SU-DHL-6 (cell line): ENCODE data around the gene C19orf38.

Experiments
- H2AFZ ChIP-seq: fragments of 200-600 bp; sonication (generic); 2 replicates; pipeline ENCODE4 v1.6.1; 2014; ENCODE audit warnings: low read depth, mild to moderate bottlenecking, moderate library complexity, mixed read lengths, antibody characterized with exemption, low read length; ENCODE audit not compliant: severe bottlenecking
- H3F3A ChIP-seq: fragments of 200-600 bp; shearing (Covaris generic); 2 replicates; pipeline ENCODE4 v1.6.0; 2016; ENCODE audit warnings: antibody characterized with exemption, mild to moderate bottlenecking; ENCODE audit not compliant: insufficient read depth
- H3K27ac ChIP-seq: fragments of 200-600 bp; sonication (generic); 2 replicates; pipeline ENCODE4 v1.5.1; 2016; ENCODE audit warnings: low read depth, mild to moderate bottlenecking, low read length, moderate library complexity, mixed read lengths
- H3K27me3 ChIP-seq: fragments of 200-600 bp; sonication (generic), shearing (Covaris generic); 2 replicates; pipeline ENCODE4 v1.6.0; 2014; ENCODE audit warnings: mild to moderate bottlenecking, low read length
- H3K36me3 ChIP-seq: fragments of 200-600 bp; sonication (generic); 2 replicates; pipeline ENCODE4 v1.6.1; 2014; ENCODE audit warnings: mild to moderate bottlenecking, low read length, mixed read lengths
- H3K4me2 ChIP-seq: fragments of 300-600, 200-600 bp; shearing (Covaris generic), sonication (generic); 2 replicates; pipeline ENCODE4 v1.6.0; 2014; ENCODE audit warnings: low read length, low read depth, mild to moderate bottlenecking; ENCODE audit not compliant: poor library complexity, severe bottlenecking
- H3K4me3 ChIP-seq: fragments of 200-600 bp; sonication (generic); 2 replicates; pipeline ENCODE4 v1.5.1; 2014; ENCODE audit warnings: antibody characterized with exemption, low read length, mild to moderate bottlenecking, mixed read lengths; ENCODE audit not compliant: insufficient read depth, poor library complexity, severe bottlenecking
- H3K79me2 ChIP-seq: fragments of 200-600 bp; sonication (generic); 2 replicates; pipeline ENCODE4 v1.6.1; 2014; ENCODE audit warnings: mild to moderate bottlenecking, low read length, moderate library complexity; ENCODE audit not compliant: insufficient read depth
- H3K9ac ChIP-seq: fragments of 200-600 bp; sonication (generic); 2 replicates; pipeline ENCODE4 v1.7.0; 2014; ENCODE audit warnings: mild to moderate bottlenecking, low read length
- H3K9me2 ChIP-seq: fragments of 200-600 bp; sonication (generic); replicated peaks from 2 replicates; pipeline ENCODE4 v1.6.1; 2014; ENCODE audit warnings: low read length; ENCODE audit not compliant: insufficient read depth
- H3K9me3 ChIP-seq: fragments of 200-600 bp; sonication (generic); 2 replicates; pipeline ENCODE4 v1.6.1; 2014; ENCODE audit warnings: low read length, mixed read lengths; ENCODE audit not compliant: insufficient read depth
- H4K20me1 ChIP-seq: fragments of 200-600 bp; sonication (generic); 2 replicates; pipeline ENCODE4 v1.6.1; 2014; ENCODE audit warnings: low read depth, mild to moderate bottlenecking, antibody characterized with exemption, low read length, moderate library complexity, mixed read lengths
- EZH2phosphoT487 ChIP-seq: fragments of 200-600 bp; sonication (generic), shearing (Covaris generic); conservative IDR thresholded peaks from 2 replicates; pipeline ENCODE4 v1.6.1; 2018; ENCODE audit warnings: mild to moderate bottlenecking, antibody characterized with exemption, low read length, moderate library complexity, mixed read lengths
- TF ChIP-seq, protein P1 (sequence below): fragments of 200-600 bp; sonication (generic); IDR thresholded peaks from one replicate; pipeline ENCODE4 v1.5.1; 2017; ENCODE audit warnings: antibody characterized with exemption, mild to moderate bottlenecking, low read length, moderate library complexity; ENCODE audit not compliant: insufficient read depth, poor library complexity, severe bottlenecking

Gene C19orf38

GRCh38 chr19:10818301-10819123 is 29.7 kb upstream of the C19orf38 start:
- TF ChIP-seq EZH2phosphoT487, result no peak
- TF ChIP-seq, protein P1, sequence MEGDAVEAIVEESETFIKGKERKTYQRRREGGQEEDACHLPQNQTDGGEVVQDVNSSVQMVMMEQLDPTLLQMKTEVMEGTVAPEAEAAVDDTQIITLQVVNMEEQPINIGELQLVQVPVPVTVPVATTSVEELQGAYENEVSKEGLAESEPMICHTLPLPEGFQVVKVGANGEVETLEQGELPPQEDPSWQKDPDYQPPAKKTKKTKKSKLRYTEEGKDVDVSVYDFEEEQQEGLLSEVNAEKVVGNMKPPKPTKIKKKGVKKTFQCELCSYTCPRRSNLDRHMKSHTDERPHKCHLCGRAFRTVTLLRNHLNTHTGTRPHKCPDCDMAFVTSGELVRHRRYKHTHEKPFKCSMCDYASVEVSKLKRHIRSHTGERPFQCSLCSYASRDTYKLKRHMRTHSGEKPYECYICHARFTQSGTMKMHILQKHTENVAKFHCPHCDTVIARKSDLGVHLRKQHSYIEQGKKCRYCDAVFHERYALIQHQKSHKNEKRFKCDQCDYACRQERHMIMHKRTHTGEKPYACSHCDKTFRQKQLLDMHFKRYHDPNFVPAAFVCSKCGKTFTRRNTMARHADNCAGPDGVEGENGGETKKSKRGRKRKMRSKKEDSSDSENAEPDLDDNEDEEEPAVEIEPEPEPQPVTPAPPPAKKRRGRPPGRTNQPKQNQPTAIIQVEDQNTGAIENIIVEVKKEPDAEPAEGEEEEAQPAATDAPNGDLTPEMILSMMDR, result no peak
- Histone ChIP-seq H3K27me3 (no peaks in the 10 kb centered on the region), H3K9me3 (no peaks in the 10 kb centered on the region), H3K9me2 (no peaks in the 10 kb centered on the region), H3K36me3 (no peaks in the 10 kb centered on the region), H2AFZ (no peak overlapping the region), H3K9ac (no peak overlapping the region), H3F3A (no peaks in the 10 kb centered on the region), H3K27ac (no peak overlapping the region), H4K20me1 (no peaks in the 10 kb centered on the region), H3K79me2 (no peaks in the 10 kb centered on the region), H3K4me2 (no peak overlapping the region), H3K4me3 (no peak overlapping the region)

DNA sequence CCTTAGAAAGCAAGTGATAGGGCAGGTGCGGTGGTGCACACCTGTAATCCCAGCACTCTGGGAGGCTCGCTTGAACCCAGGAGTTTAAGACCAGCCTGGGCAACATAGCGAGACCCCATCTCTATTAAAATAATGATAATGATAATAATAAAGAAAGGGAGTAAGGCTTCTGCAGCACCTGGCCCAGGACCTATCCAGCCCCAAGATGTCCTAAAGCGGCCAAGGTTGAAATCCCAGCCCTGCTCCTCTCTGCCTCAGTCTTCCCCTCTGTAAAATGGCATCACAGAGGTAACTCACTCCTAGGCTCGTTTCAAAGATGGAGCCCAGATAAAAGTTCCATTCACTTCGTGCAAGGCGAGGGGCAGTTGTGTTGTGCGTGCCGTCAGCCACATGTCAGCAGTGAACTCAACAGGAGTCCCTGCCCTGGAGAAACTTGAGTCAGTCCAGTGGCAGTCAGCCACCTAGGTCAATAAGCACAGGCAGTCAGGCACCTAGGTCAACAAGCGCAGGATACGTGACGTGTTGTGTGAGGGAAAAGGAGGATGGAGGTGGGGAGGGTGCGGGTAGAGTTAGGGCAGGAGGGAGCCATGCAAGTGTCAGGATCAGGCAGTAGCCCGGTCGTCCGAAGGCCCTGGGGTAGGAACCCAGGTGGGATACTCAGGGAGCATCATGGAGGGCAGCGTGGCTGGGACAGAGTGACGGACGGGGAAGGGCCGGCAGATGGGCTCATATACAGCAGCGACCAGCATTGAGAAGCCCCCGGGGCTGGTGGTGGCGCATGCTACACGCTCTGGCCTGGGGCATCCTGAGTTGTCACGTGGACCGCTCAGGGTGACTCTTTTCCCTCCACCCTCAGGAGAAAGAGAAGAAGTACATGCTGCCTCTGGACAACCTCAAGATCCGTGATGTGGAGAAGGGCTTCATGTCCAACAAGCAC is 28.8 kb upstream of the C19orf38 start:
- H2AFZ ChIP-seq, result no peak overlapping the region
- H4K20me1 ChIP-seq, result no peaks in the 10 kb centered on the region
- H3K27me3 ChIP-seq, result no peaks in the 10 kb centered on the region
- H3K9me2 ChIP-seq, result no peaks in the 10 kb centered on the region
- H3F3A ChIP-seq, result no peaks in the 10 kb centered on the region
- TF ChIP-seq, protein P1, result no peak
- TF ChIP-seq EZH2phosphoT487, result no peak
- H3K4me3 ChIP-seq, result no peak overlapping the region
- H3K9ac ChIP-seq, result no peak overlapping the region
- no peak overlapping the region for H3K4me2 ChIP-seq
- no peaks in the 10 kb centered on the region for H3K9me3 ChIP-seq
- H3K36me3 ChIP-seq, result no peaks in the 10 kb centered on the region
- no peak overlapping the region for H3K27ac ChIP-seq
- no peaks in the 10 kb centered on the region for H3K79me2 ChIP-seq

GRCh38 chr19:10820173-10820572 is 28.0 kb upstream of the C19orf38 start:
- H3K27me3 ChIP-seq, result no peaks in the 10 kb centered on the region
- H3K36me3 ChIP-seq, result no peaks in the 10 kb centered on the region
- H3K9ac ChIP-seq, result no peak overlapping the region
- no peaks in the 10 kb centered on the region for H3K9me3 ChIP-seq
- no peak overlapping the region for H3K4me3 ChIP-seq
- no peaks in the 10 kb centered on the region for H4K20me1 ChIP-seq
- H2AFZ ChIP-seq, result no peak overlapping the region
- TF ChIP-seq, protein P1, result no peak
- TF ChIP-seq EZH2phosphoT487, result no peak
- H3K4me2 ChIP-seq, result no peak overlapping the region
- no peaks in the 10 kb centered on the region for H3F3A ChIP-seq
- H3K27ac ChIP-seq, result no peak overlapping the region
- H3K79me2 ChIP-seq, result no peaks in the 10 kb centered on the region
- H3K9me2 ChIP-seq, result no peaks in the 10 kb centered on the region
